Neuronal stem cell (in vitro differentiated cells): Measurements from ENCODE around the gene KRTAP20-2.

ENCODE experiments used
- DNase-seq: peaks from one replicate; pipeline ENCODE4 v3.0.0-alpha.2; 2013; ENCODE audit warnings: low spot score
- H2AFZ ChIP-seq: one replicate; pipeline ENCODE4 v1.6.1; 2013; ENCODE audit warnings: mild to moderate bottlenecking, low read length, inconsistent platforms
- H2AK5ac ChIP-seq: 2 replicates; pipeline ENCODE4 v1.6.1; 2013; ENCODE audit warnings: low read depth, mild to moderate bottlenecking, inconsistent platforms, low read length, moderate library complexity, mixed read lengths
- H2BK120ac ChIP-seq: 2 replicates; pipeline ENCODE4 v1.6.1; 2013; ENCODE audit warnings: low read depth, mild to moderate bottlenecking, inconsistent platforms, low read length, moderate library complexity, mixed read lengths
- H2BK12ac ChIP-seq: one replicate; pipeline ENCODE4 v1.6.1; 2013; ENCODE audit warnings: low read length, inconsistent platforms
- H2BK15ac ChIP-seq: 2 replicates; pipeline ENCODE4 v1.6.1; 2013; ENCODE audit warnings: mild to moderate bottlenecking, low read length, inconsistent platforms, mixed read lengths
- H2BK5ac ChIP-seq: one replicate; pipeline ENCODE4 v1.6.1; 2013; ENCODE audit warnings: inconsistent platforms, mild to moderate bottlenecking, low read length, moderate library complexity
- H3K14ac ChIP-seq: one replicate; pipeline ENCODE4 v1.6.1; 2013; ENCODE audit warnings: low read length, inconsistent platforms
- H3K18ac ChIP-seq: 2 replicates; pipeline ENCODE4 v1.6.1; 2013; ENCODE audit warnings: low read length, inconsistent platforms
- H3K23ac ChIP-seq: 2 replicates; pipeline ENCODE4 v1.6.1; 2013; ENCODE audit warnings: low read depth, mild to moderate bottlenecking, mixed read lengths, low read length, inconsistent platforms; ENCODE audit not compliant: poor library complexity
- H3K27ac ChIP-seq: replicated peaks from 3 replicates; pipeline ENCODE4 v1.5.1; 2013; ENCODE audit warnings: low read length, inconsistent platforms
- H3K27me3 ChIP-seq, 3 experiments: 2 replicates each; pipeline ENCODE4 v1.6.1; 2013; ENCODE audit warnings: low read length in 3 of 3, mild to moderate bottlenecking in 2 of 3, inconsistent platforms in 1 of 3, low read depth in 1 of 3, mixed read lengths in 1 of 3, moderate library complexity in 1 of 3; ENCODE audit not compliant: control insufficient read depth in 3 of 3, insufficient read depth in 3 of 3
- H3K36me3 ChIP-seq, 2 donors: replicated peaks in 1 of 2; 2 replicates each; pipeline ENCODE4 v1.6.1; 2013; ENCODE audit warnings: low read length in 2 of 2; ENCODE audit not compliant: control insufficient read depth in 2 of 2, insufficient read depth in 2 of 2
- H3K4ac ChIP-seq: 2 replicates; pipeline ENCODE4 v1.6.1; 2013; ENCODE audit warnings: inconsistent platforms, mild to moderate bottlenecking, low read length, moderate library complexity
- H3K4me1 ChIP-seq, 2 donors: 1 replicate in 1 of 2; 2 replicates in 1 of 2; pipeline ENCODE4 v1.6.1; 2013; ENCODE audit warnings: low read length in 2 of 2, low read depth in 1 of 2; ENCODE audit not compliant: control insufficient read depth in 2 of 2, insufficient read depth in 1 of 2
- H3K4me2 ChIP-seq: one replicate; pipeline ENCODE4 v1.6.1; 2013; ENCODE audit warnings: mild to moderate bottlenecking, low read length, inconsistent platforms; ENCODE audit not compliant: insufficient read depth, poor library complexity, severe bottlenecking
- H3K4me3 ChIP-seq, 2 donors: 2 replicates each; pipeline ENCODE4 v1.5.1; 2013; ENCODE audit warnings: low read length in 2 of 2, mild to moderate bottlenecking in 2 of 2, inconsistent platforms in 1 of 2, moderate library complexity in 1 of 2
- H3K79me1 ChIP-seq: one replicate; pipeline ENCODE4 v1.6.1; 2013; ENCODE audit warnings: low read depth, mild to moderate bottlenecking, inconsistent platforms, low read length, moderate library complexity
- H3K9ac ChIP-seq: one replicate; pipeline ENCODE4 v1.6.1; 2013; ENCODE audit warnings: mild to moderate bottlenecking, low read depth, low read length, inconsistent platforms; ENCODE audit not compliant: poor library complexity
- H3K9me3 ChIP-seq, 2 donors: replicated peaks in 1 of 2; 2 replicates each; pipeline versions ENCODE3 to v1.6.1; 2013; ENCODE audit warnings: low read length in 2 of 2, mild to moderate bottlenecking in 2 of 2, inconsistent platforms in 1 of 2, low read depth in 1 of 2, mixed read lengths in 1 of 2, moderate library complexity in 1 of 2; ENCODE audit not compliant: control insufficient read depth in 2 of 2, insufficient read depth in 1 of 2
- H4K8ac ChIP-seq: one replicate; pipeline ENCODE4 v1.6.1; 2013; ENCODE audit warnings: low read depth, mild to moderate bottlenecking, inconsistent platforms, low read length, moderate library complexity
- H4K91ac ChIP-seq: one replicate; pipeline ENCODE4 v1.6.1; 2013; ENCODE audit warnings: low read length, low read depth, mild to moderate bottlenecking, inconsistent platforms; ENCODE audit not compliant: poor library complexity
- WGBS, 2 donors: extraction: QIAGEN DNeasy Blood & Tissue Kit; methylation state at CpG; one replicate each; pipeline ENCODE4 v1.1.7; 2013; ENCODE audit warnings: missing lambda C conversion rate in 2 of 2, mixed read lengths in 1 of 2; ENCODE audit not compliant: insufficient read length in 2 of 2, insufficient replicate concordance in 1 of 2; ENCODE audit errors: extremely low coverage in 2 of 2; 5-methylcytosine and 5-hydroxymethylcytosine counted together

KRTAP20-2 gene

GRCh38 chr21:30668776-30669175 is 33.8 kb downstream of the KRTAP20-2 start:
- no peak overlapping the region for H3K4me3 ChIP-seq
- peaks cover 0 to 3% of the 10 kb centered on the region in 2 donors for H3K4me1 ChIP-seq
- WGBS, 2 donors = no CpG with 5 or more reads among the region's 1 CpG
- no peak overlapping the region for H2AFZ ChIP-seq
- no peak overlapping the region for H3K9ac ChIP-seq
- H3K27me3 ChIP-seq = no peaks in the 10 kb centered on the region
- H3K4ac ChIP-seq = no peak overlapping the region
- no peak overlapping the region for H2AK5ac ChIP-seq
- no peak overlapping the region for H2BK120ac ChIP-seq
- H3K79me1 ChIP-seq = no peaks in the 10 kb centered on the region
- H2BK5ac ChIP-seq = no peak overlapping the region
- H4K8ac ChIP-seq = no peak overlapping the region
- H2BK12ac ChIP-seq = no peak overlapping the region
- no peak overlapping the region for H4K91ac ChIP-seq
- H3K36me3 ChIP-seq = no peaks in the 10 kb centered on the region
- no peak overlapping the region for H3K27ac ChIP-seq
- no peak overlapping the region for H3K23ac ChIP-seq
- H3K14ac ChIP-seq = no peak overlapping the region
- no peak overlapping the region for H2BK15ac ChIP-seq
- no peak overlapping the region for H3K4me2 ChIP-seq
- no peak for DNase-seq
- H3K9me3 ChIP-seq = no peaks in the 10 kb centered on the region
- H3K18ac ChIP-seq = peak overlapping the region; percentile 9

DNA sequence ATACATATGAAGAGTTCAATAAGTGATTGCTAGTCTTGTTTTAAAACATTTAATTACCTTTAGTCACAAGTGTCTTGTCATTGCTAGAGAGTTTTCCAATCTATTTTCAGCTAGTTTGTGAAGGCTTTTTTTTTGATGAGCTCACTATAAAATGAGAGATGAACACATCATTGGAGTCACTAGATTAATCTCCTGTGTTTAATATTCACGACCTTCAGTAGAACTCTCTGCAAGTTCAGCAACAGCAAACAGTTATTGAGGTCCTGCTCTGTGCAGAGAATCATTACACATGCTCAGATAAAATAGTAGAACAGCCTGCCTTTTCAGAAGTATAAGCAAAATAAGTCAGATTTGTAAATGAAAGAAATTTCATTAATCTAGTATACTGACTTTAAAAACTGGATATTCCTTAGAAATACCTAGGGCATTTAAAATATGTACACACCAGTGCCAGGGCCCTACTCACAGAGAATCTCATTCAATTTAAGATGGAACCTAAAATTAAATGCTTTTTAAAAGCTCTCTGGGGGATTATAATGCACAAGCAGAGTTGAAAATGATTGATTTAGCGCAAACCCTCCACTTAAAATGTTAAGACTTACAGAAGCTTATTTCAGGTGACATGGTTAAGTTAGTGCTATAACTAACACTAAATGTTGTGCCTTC is 38.1 kb downstream of the KRTAP20-2 start:
- no peak overlapping the region for H2AK5ac ChIP-seq
- H2BK12ac ChIP-seq = no peak overlapping the region
- no peak for DNase-seq
- no peaks in the 10 kb centered on the region for H3K36me3 ChIP-seq
- no peak overlapping the region for H2BK15ac ChIP-seq
- no peak overlapping the region for H2AFZ ChIP-seq
- no peak overlapping the region for H3K14ac ChIP-seq
- no CpG with 5 or more reads among the region's 2 CpGs for WGBS, 2 donors
- no peak overlapping the region for H3K18ac ChIP-seq
- H3K23ac ChIP-seq = no peak overlapping the region
- H3K9ac ChIP-seq = no peak overlapping the region
- no peak overlapping the region for H2BK120ac ChIP-seq
- no peak overlapping the region for H4K8ac ChIP-seq
- no peak overlapping the region for H3K4me2 ChIP-seq
- no peaks in the 10 kb centered on the region for H3K27me3 ChIP-seq
- peaks cover 0 to 3% of the 10 kb centered on the region in 2 donors for H3K4me1 ChIP-seq
- no peak overlapping the region for H3K4me3 ChIP-seq
- no peak overlapping the region for H2BK5ac ChIP-seq
- H3K79me1 ChIP-seq = no peaks in the 10 kb centered on the region
- H4K91ac ChIP-seq = no peak overlapping the region
- peaks cover 0 to 2% of the 10 kb centered on the region in 2 donors for H3K9me3 ChIP-seq
- H3K27ac ChIP-seq = no peak overlapping the region
- H3K4ac ChIP-seq = no peak overlapping the region

DNA sequence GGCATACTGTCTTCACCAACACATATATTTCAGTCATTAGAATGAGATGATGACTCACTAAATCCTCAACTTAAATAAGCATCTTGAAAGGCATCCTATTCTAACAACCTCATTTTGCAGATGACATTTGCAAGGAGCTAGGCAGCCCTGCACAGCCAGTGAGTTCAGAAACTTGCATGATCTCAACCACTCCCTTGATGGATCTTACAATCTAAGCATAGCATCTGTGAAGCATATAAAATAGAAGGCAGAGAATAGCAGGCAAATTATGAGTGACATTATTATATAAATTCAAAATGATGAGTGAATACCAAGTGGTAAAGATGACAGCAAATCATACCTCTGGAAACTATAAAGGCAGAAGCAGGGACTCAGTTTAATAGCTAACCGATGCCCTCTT is 39.3 kb downstream of the KRTAP20-2 start:
- Histone ChIP-seq H3K4me1 (no peaks in the 10 kb centered on the region), H3K4me2 (no peak overlapping the region), H3K27me3 (no peaks in the 10 kb centered on the region), H3K14ac (no peak overlapping the region), H3K9me3 (peaks cover 0 to 2% of the 10 kb centered on the region in 2 donors), H4K8ac (no peak overlapping the region), H3K36me3 (no peaks in the 10 kb centered on the region), H4K91ac (no peak overlapping the region), H3K23ac (no peak overlapping the region), H2BK15ac (no peak overlapping the region), H2AK5ac (no peak overlapping the region), H3K18ac (no peak overlapping the region), H3K9ac (no peak overlapping the region), H3K4ac (no peak overlapping the region), H2BK12ac (no peak overlapping the region), H2BK120ac (no peak overlapping the region), H3K79me1 (no peaks in the 10 kb centered on the region), H3K4me3 (no peak overlapping the region), H2AFZ (no peak overlapping the region), H3K27ac (no peak overlapping the region), H2BK5ac (no peak overlapping the region)
- no CpG with 5 or more reads among the region's 1 CpG for WGBS, 2 donors
- DNase-seq = no peak

DNA sequence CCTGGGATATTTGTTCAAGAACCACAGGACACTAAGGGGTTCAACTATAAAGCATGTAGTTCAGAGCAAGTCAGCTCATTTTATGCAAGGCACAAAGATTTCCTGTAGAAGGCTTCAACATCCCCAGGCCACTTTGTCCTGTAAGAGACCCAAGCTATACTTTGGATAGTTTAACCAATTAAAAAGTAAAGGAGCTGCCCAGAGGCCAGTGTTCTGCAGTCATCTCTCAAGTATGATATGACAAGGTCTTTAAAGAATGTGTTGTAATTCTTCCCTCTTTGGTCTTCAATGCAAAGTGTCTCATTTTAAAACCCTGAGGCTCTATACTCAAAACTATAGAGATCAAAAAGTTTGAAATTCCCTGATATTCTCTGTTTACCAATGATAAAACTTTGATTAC is 41.7 kb downstream of the KRTAP20-2 start:
- no peak overlapping the region for H2BK12ac ChIP-seq
- H3K14ac ChIP-seq = no peak overlapping the region
- no peaks in the 10 kb centered on the region for H3K27me3 ChIP-seq
- H2BK120ac ChIP-seq = no peak overlapping the region
- peaks cover 0 to 2% of the 10 kb centered on the region in 2 donors for H3K9me3 ChIP-seq
- H3K4me3 ChIP-seq = no peak overlapping the region
- H2BK15ac ChIP-seq = no peak overlapping the region
- no peak overlapping the region for H3K4ac ChIP-seq
- no peak overlapping the region for H3K27ac ChIP-seq
- no peak overlapping the region for H3K9ac ChIP-seq
- no peaks in the 10 kb centered on the region for H3K36me3 ChIP-seq
- H3K18ac ChIP-seq = no peak overlapping the region
- no peaks in the 10 kb centered on the region for H3K4me1 ChIP-seq
- no peak overlapping the region for H4K91ac ChIP-seq
- no peak overlapping the region for H4K8ac ChIP-seq
- no peaks in the 10 kb centered on the region for H3K79me1 ChIP-seq
- no peak for DNase-seq
- no peak overlapping the region for H3K23ac ChIP-seq
- H2BK5ac ChIP-seq = no peak overlapping the region
- no peak overlapping the region for H2AFZ ChIP-seq
- no peak overlapping the region for H2AK5ac ChIP-seq
- H3K4me2 ChIP-seq = no peak overlapping the region
